Panc1 (cell line): ENCODE data around the gene CNBD2. TPM values are rescaled to one million over a fixed set of nuclear protein-coding genes. Genes with fewer than 3 reads are reported as not detected.

Source experiments
- ATAC-seq: fragments of 200-7000 bp; cut with Tn5 transposase; 2 replicates; pipeline ENCODE4 v1.9.1; 2020; ENCODE audit warnings: mild to moderate bottlenecking, moderate library complexity
- BruUV-seq: library from RNA; stranded (reverse); fragments of 400-500 nt; replicated peaks from 2 replicates; lab custom pipeline; 2021; lab: Mats Ljungman, UMichigan
- CTCF ChIA-PET: fragments of 300-600 bp; sonication (Branson Sonifier 250); formaldehyde crosslinking; loops from one replicate; lab custom pipeline; 2022; ENCODE audit warnings: antibody characterized with exemption; lab: Charles Lee
- POLR2A ChIA-PET: fragments of 300-600 bp; sonication (Branson Sonifier 250); formaldehyde crosslinking; loops from one replicate; lab custom pipeline; 2022; ENCODE audit warnings: antibody characterized with exemption; lab: Charles Lee
- DNase-seq: peaks from one replicate; pipeline ENCODE4 v3.0.0-alpha.2; 2010; ENCODE audit warnings: low read depth, low spot score
- H3K27ac ChIP-seq: 2 replicates; pipeline ENCODE4 v1.5.1; 2011; ENCODE audit warnings: mild to moderate bottlenecking, low read length, inconsistent platforms
- H3K27me3 ChIP-seq: fragments of 200-500 bp; sonication (Bioruptor generic); 2 replicates; pipeline ENCODE4 v1.6.0; 2014; ENCODE audit warnings: low read length, inconsistent platforms; ENCODE audit not compliant: control insufficient read depth, insufficient read depth
- H3K36me3 ChIP-seq: fragments of 200-500 bp; sonication (Bioruptor generic); 2 replicates; pipeline ENCODE4 v1.5.1; 2014; ENCODE audit warnings: inconsistent platforms, mild to moderate bottlenecking, low read length, moderate library complexity; ENCODE audit not compliant: control insufficient read depth, insufficient read depth
- H3K4me1 ChIP-seq: 2 replicates; pipeline ENCODE4 v1.5.1; 2011; ENCODE audit warnings: inconsistent platforms, mild to moderate bottlenecking, low read length, moderate library complexity; ENCODE audit not compliant: control insufficient read depth, insufficient read depth
- H3K4me3 ChIP-seq, 2 experiments: 2 replicates each; pipeline ENCODE4 v1.5.1; 2011 to 2012; ENCODE audit warnings: low read depth in 2 of 2, low read length in 2 of 2, mild to moderate bottlenecking in 2 of 2, inconsistent platforms in 1 of 2, moderate library complexity in 1 of 2
- H3K9me3 ChIP-seq: fragments of 200-500 bp; sonication (Bioruptor generic); 2 replicates; pipeline ENCODE4 v1.5.1; 2014; ENCODE audit warnings: low read depth, mild to moderate bottlenecking, inconsistent platforms, low read length, moderate library complexity; ENCODE audit not compliant: control insufficient read depth, insufficient read depth
- POLR2AphosphoS5 ChIP-seq: IDR thresholded peaks from 2 replicates; pipeline ENCODE4 v1.6.1; 2012; ENCODE audit warnings: mild to moderate bottlenecking, low read depth, low read length, moderate library complexity
- SIN3A ChIP-seq: IDR thresholded peaks from 2 replicates; pipeline ENCODE4 v1.6.1; 2012; ENCODE audit warnings: low read depth, mild to moderate bottlenecking, low read length, moderate library complexity, borderline replicate concordance; ENCODE audit not compliant: insufficient read depth
- TCF7L2 ChIP-seq: IDR thresholded peaks from 2 replicates; pipeline ENCODE4 v1.6.1; 2011; ENCODE audit warnings: mild to moderate bottlenecking, low read depth, low read length, inconsistent platforms
- in situ Hi-C: cut with HindIII; loops from 2 replicates; pipeline ENCODE4 v1.10.0; 2016; ENCODE audit warnings: low sequenced_read_pairs, low pct_unique_long_range_greater_than_20kb
- intact Hi-C: fragments of 100-400 bp; cut with micrococcal nuclease; formaldehyde crosslinking; loops from one replicate; pipeline ENCODE4 v1.10.0; 2022; ENCODE audit not compliant: unreplicated experiment
- total RNA-seq: library from RNA; stranded (reverse); gene quantifications from one replicate; pipeline ENCODE4 v1.2.1, GENCODE V29; 2021; ENCODE audit not compliant: unreplicated experiment
- TF ChIP-seq, protein P1 (sequence below), 2 experiments: IDR thresholded peaks; 2 replicates each; pipeline ENCODE4 v1.6.1; 2011 to 2012; ENCODE audit warnings: low read depth in 2 of 2, control low read depth in 1 of 2, low read length in 1 of 2, mild to moderate bottlenecking in 1 of 2, moderate library complexity in 1 of 2; ENCODE audit not compliant: insufficient read depth in 1 of 2
- TF ChIP-seq, protein P2 (sequence below): fragments of 450-650 bp; IDR thresholded peaks from 2 replicates; pipeline ENCODE4 v1.5.1; 2017; ENCODE audit warnings: mild to moderate bottlenecking

Gene CNBD2
- total RNA-seq, 1 experiment from 2014 or later, result 3.7 TPM

DNA sequence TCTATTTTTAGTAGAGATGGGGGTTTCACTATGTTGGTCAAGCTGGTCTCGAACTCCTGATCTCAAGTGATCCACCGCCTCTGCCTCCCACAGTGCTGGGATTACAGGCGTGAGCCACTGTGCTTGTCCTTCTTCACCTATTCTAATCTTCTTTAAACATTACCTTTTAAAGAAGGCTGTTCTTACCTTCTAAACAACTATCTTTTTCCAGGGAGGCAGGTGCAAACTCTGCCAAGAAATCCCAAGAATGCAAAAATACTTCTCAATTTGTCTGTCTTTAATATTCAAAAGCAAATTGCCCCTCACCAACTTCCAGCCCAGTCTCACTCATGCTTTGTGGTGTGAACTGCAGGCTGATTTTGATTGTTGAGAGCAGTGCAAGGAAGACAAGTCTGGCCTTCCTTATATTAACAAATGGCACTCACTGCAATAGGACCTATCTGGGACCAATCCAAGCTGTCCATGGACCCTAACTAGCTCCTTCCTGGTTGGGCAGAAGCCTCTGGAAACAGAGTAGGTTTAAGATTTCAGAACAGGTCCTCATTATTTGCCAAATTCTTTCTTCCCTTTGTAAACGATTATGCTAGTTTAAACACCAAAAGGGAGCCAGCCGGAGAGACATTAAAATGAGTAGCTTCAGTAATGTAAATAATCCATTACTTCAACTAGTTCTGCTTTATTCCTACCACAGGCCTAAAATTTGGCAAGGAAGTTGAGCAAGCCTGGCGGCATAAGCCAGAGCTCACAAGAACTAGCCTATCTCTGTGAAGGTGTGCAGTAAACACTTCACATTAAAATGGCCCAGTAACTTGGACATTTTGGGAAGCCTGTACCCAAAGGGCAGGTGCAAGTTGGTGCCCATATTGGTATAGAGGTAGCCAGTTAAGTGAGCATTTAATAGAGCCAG is 15.7 kb upstream of the CNBD2 start:
- no peaks in the 10 kb centered on the region for H3K27me3 ChIP-seq
- peaks cover 8% of the 10 kb centered on the region for H3K4me1 ChIP-seq
- H3K4me3 ChIP-seq, result peak overlapping the region; percentile 85 to 95
- H3K36me3 ChIP-seq, result no peaks in the 10 kb centered on the region
- no peak for ATAC-seq
- peak overlapping the region; percentile 92 for H3K27ac ChIP-seq
- no peak for DNase-seq
- TSS peak; percentile 90 for BruUV-seq
- intact Hi-C loops, result no loop called here
- in situ Hi-C loops, result no loop called here
- CTCF ChIA-PET, result no interaction called here
- no peaks in the 10 kb centered on the region for H3K9me3 ChIP-seq
- POLR2A ChIA-PET, result no interaction called here
- TF ChIP-seq SIN3A (no peak), POLR2AphosphoS5 (no peak), TCF7L2 (no peak)
- TF ChIP-seq, protein P1, sequence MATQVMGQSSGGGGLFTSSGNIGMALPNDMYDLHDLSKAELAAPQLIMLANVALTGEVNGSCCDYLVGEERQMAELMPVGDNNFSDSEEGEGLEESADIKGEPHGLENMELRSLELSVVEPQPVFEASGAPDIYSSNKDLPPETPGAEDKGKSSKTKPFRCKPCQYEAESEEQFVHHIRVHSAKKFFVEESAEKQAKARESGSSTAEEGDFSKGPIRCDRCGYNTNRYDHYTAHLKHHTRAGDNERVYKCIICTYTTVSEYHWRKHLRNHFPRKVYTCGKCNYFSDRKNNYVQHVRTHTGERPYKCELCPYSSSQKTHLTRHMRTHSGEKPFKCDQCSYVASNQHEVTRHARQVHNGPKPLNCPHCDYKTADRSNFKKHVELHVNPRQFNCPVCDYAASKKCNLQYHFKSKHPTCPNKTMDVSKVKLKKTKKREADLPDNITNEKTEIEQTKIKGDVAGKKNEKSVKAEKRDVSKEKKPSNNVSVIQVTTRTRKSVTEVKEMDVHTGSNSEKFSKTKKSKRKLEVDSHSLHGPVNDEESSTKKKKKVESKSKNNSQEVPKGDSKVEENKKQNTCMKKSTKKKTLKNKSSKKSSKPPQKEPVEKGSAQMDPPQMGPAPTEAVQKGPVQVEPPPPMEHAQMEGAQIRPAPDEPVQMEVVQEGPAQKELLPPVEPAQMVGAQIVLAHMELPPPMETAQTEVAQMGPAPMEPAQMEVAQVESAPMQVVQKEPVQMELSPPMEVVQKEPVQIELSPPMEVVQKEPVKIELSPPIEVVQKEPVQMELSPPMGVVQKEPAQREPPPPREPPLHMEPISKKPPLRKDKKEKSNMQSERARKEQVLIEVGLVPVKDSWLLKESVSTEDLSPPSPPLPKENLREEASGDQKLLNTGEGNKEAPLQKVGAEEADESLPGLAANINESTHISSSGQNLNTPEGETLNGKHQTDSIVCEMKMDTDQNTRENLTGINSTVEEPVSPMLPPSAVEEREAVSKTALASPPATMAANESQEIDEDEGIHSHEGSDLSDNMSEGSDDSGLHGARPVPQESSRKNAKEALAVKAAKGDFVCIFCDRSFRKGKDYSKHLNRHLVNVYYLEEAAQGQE (IDR thresholded peaks at IDR 0.05; ENCODE audit: insufficient read depth in 1 of 2, low read depth in 2 of 2, low read length in 1 of 2), result no peak
- TF ChIP-seq, protein P2, sequence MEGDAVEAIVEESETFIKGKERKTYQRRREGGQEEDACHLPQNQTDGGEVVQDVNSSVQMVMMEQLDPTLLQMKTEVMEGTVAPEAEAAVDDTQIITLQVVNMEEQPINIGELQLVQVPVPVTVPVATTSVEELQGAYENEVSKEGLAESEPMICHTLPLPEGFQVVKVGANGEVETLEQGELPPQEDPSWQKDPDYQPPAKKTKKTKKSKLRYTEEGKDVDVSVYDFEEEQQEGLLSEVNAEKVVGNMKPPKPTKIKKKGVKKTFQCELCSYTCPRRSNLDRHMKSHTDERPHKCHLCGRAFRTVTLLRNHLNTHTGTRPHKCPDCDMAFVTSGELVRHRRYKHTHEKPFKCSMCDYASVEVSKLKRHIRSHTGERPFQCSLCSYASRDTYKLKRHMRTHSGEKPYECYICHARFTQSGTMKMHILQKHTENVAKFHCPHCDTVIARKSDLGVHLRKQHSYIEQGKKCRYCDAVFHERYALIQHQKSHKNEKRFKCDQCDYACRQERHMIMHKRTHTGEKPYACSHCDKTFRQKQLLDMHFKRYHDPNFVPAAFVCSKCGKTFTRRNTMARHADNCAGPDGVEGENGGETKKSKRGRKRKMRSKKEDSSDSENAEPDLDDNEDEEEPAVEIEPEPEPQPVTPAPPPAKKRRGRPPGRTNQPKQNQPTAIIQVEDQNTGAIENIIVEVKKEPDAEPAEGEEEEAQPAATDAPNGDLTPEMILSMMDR, result no peak

DNA sequence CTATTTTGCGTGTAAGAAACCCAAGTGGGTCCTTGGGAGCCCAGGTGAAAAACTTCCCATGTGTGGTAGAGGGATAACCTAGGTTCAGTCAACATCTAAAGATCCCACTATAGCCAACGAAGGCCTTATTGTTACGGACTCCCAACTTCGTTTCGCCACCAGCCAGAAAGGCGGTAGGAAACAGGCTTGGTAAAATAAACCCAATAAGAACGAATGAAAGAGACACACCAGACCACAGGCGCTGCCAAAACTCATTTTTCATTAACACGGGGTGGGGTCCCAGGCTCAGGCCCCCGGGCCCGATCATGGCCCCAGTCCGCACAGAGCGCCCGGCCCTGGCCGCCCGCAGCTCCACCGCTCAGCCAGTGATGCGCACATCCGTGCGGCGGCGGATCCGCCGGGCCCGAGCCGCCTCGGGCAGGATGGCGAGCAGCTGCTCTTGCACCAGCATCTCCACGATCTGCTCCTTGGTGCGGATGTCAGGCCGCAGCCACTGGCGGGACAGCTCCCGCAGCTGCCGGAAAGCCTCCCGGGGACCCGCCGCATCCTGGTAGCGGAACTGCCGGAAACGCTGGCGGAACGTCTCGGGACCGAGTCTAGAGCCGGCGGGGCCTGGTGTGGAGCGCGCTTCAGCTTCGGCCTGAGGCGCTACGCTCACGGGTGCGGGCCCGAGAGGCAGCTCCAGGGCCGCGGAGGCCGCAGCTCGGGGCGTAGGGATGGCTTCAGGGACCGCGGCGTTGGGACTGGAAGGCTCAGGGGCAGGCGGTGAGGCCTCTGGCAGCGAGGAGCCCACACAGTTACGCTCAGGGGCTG is 14.8 kb upstream of the CNBD2 start:
- TF ChIP-seq TCF7L2 (no peak), POLR2AphosphoS5 (no peak), SIN3A (no peak)
- TF ChIP-seq, protein P1 (IDR thresholded peaks at IDR 0.05; ENCODE audit: insufficient read depth in 1 of 2, low read depth in 2 of 2, low read length in 1 of 2), result no peak
- POLR2A ChIA-PET, result interaction anchor here (0.6 kb wide), 1 partner anchor 110 kb away, joined by 3 read pairs; no protein-coding TSS in a partner anchor
- peak overlapping the region; percentile 85 to 95 for H3K4me3 ChIP-seq
- in situ Hi-C loops, result no loop called here
- intact Hi-C loops, result no loop called here
- CTCF ChIA-PET, result interaction anchor here (0.6 to 2.0 kb wide), 4 partner anchors 13 to 169 kb away, joined by 4 to 11 read pairs (median 8); no protein-coding TSS in a partner anchor
- no peaks in the 10 kb centered on the region for H3K36me3 ChIP-seq
- DNase-seq (no peak), ATAC-seq (peak; percentile 54)
- BruUV-seq, result no TSS peak
- no peaks in the 10 kb centered on the region for H3K27me3 ChIP-seq
- H3K9me3 ChIP-seq, result no peaks in the 10 kb centered on the region
- H3K4me1 ChIP-seq, result peaks cover 8% of the 10 kb centered on the region
- peak overlapping the region; percentile 92 for H3K27ac ChIP-seq
